Ishikawa (cell line): ENCODE data around the gene COPS7A.

Experiments
- CEBPB ChIP-seq: IDR thresholded peaks from 2 replicates; pipeline ENCODE4 v1.6.1; 2012
- CREB1 ChIP-seq: IDR thresholded peaks from 2 replicates; pipeline ENCODE4 v1.6.1; 2012; ENCODE audit warnings: low read depth
- EGR1 ChIP-seq: IDR thresholded peaks from 2 replicates; pipeline ENCODE4 v1.6.1; 2012
- EP300 ChIP-seq: IDR thresholded peaks from 2 replicates; pipeline ENCODE4 v1.6.1; 2012; ENCODE audit warnings: borderline replicate concordance
- FOXM1 ChIP-seq: IDR thresholded peaks from 2 replicates; pipeline ENCODE4 v1.6.1; 2012; ENCODE audit warnings: low read depth, borderline replicate concordance
- NFIC ChIP-seq: IDR thresholded peaks from 2 replicates; pipeline ENCODE4 v1.6.1; 2012
- RAD21 ChIP-seq: IDR thresholded peaks from 2 replicates; pipeline ENCODE4 v1.6.1; 2012; ENCODE audit warnings: low read depth
- TAF1 ChIP-seq: IDR thresholded peaks from 2 replicates; pipeline ENCODE4 v1.6.1; 2012; ENCODE audit warnings: low read depth, mild to moderate bottlenecking
- TCF12 ChIP-seq: IDR thresholded peaks from 2 replicates; pipeline ENCODE4 v1.6.1; 2012; ENCODE audit warnings: low read depth
- TEAD4 ChIP-seq: IDR thresholded peaks from 2 replicates; pipeline ENCODE4 v1.6.1; 2012
- YY1 ChIP-seq: IDR thresholded peaks from 2 replicates; pipeline ENCODE4 v1.6.1; 2012; ENCODE audit warnings: low read depth
- ZBTB7A ChIP-seq: IDR thresholded peaks from 2 replicates; pipeline ENCODE4 v1.6.1; 2012; ENCODE audit warnings: low read depth
- TF ChIP-seq, protein P1 (sequence below): IDR thresholded peaks from 2 replicates; pipeline ENCODE4 v1.6.1; 2012
- TF ChIP-seq, protein P2 (sequence below): IDR thresholded peaks from 2 replicates; pipeline ENCODE4 v1.6.1; 2012
- TF ChIP-seq, protein P3 (sequence below): IDR thresholded peaks from 2 replicates; pipeline ENCODE4 v1.6.1; 2012; ENCODE audit warnings: low read depth, mild to moderate bottlenecking

The COPS7A gene

DNA sequence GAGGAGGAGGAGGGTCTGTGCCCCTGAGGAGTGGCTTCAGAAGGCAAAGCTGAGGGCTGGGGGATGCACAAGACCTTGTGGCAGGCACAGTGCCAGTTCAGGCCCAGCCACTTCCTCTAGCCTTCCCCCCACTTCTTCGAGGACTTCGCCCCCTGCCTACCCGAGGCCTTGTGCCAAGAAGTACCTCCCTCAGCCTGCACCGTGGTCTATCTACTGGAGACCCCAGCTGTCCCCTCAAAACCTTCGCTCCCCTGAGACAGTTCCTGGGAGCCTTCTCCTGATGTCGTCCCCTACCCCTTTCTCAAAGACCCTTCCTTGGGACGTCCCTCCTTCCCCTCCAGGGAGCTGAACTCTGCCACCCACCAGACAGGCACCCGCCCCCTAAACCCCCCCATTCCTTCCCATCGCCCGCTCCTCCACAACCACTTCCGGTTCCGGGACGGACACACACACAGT lies 35.3 kb upstream of the COPS7A start:
- no peak for TF ChIP-seq RAD21
- TF ChIP-seq TAF1, result no peak
- no peak for TF ChIP-seq NFIC
- TF ChIP-seq CREB1, result 0 out of 2 replicates have a peak, but pooled peaks have one; percentile 22
- no peak for TF ChIP-seq FOXM1
- 0 out of 2 replicates have a peak, but pooled peaks have one; percentile 5 for TF ChIP-seq EP300
- no peak for TF ChIP-seq CEBPB
- TF ChIP-seq, protein P1, sequence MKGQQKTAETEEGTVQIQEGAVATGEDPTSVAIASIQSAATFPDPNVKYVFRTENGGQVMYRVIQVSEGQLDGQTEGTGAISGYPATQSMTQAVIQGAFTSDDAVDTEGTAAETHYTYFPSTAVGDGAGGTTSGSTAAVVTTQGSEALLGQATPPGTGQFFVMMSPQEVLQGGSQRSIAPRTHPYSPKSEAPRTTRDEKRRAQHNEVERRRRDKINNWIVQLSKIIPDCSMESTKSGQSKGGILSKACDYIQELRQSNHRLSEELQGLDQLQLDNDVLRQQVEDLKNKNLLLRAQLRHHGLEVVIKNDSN, result no peak
- peak; percentile 79 for TF ChIP-seq ZBTB7A
- no peak for TF ChIP-seq YY1
- no peak; the same call in 1 of the 2 replicates for TF ChIP-seq EGR1
- TF ChIP-seq TEAD4, result no peak
- TF ChIP-seq, protein P2, sequence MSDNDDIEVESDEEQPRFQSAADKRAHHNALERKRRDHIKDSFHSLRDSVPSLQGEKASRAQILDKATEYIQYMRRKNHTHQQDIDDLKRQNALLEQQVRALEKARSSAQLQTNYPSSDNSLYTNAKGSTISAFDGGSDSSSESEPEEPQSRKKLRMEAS, result no peak
- TF ChIP-seq, protein P3, sequence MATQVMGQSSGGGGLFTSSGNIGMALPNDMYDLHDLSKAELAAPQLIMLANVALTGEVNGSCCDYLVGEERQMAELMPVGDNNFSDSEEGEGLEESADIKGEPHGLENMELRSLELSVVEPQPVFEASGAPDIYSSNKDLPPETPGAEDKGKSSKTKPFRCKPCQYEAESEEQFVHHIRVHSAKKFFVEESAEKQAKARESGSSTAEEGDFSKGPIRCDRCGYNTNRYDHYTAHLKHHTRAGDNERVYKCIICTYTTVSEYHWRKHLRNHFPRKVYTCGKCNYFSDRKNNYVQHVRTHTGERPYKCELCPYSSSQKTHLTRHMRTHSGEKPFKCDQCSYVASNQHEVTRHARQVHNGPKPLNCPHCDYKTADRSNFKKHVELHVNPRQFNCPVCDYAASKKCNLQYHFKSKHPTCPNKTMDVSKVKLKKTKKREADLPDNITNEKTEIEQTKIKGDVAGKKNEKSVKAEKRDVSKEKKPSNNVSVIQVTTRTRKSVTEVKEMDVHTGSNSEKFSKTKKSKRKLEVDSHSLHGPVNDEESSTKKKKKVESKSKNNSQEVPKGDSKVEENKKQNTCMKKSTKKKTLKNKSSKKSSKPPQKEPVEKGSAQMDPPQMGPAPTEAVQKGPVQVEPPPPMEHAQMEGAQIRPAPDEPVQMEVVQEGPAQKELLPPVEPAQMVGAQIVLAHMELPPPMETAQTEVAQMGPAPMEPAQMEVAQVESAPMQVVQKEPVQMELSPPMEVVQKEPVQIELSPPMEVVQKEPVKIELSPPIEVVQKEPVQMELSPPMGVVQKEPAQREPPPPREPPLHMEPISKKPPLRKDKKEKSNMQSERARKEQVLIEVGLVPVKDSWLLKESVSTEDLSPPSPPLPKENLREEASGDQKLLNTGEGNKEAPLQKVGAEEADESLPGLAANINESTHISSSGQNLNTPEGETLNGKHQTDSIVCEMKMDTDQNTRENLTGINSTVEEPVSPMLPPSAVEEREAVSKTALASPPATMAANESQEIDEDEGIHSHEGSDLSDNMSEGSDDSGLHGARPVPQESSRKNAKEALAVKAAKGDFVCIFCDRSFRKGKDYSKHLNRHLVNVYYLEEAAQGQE, result no peak
- TF ChIP-seq TCF12, result no peak

DNA sequence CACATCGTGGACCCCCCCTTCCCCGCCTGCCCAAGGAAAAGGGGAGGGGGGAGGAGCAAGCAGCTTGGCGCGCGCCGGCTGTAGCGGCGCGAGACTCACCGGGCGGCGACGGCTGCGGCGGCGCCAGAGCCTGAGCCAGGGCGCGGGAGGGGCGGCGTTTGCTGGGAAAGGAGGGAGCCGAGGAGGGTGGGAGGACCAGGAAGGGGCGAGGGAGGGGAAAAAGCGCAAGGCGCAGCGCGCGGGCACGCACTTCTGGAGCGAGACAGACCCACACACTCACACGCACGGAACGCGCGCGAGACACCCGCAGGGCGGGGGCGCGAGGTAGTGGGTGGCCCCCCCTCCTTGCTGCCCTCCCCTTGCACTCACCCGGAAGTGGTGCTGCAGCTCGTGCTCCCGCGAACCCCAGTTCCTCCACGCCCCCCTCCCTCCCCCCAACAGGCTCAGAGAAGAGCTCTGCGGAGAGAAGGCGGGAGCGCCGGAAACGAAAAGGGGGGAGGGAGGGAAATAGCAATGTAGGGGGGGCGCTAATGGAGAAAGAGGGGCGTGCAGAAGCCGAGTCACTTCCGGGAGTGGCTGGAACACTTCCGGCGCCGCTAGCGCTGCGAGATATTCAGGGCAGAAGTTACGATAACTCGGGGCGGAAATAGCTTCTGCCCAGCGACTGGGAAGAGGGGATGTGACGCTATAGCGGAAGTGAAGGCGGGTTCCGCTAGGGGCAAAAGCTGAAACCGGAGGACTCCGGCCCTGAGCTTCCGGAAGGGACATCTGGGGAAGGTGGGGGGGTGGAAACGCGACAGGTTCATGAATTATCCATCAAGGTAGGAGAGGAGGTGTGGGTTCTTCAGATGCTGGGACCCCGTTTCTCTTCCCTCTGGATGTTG lies 34.6 kb upstream of the COPS7A start, which contains the start of gene ZNF384:
TSS of gene ZNF384 (minus strand) at position 377 of the 884 bp plus-strand sequence. CDS start 9,855 bp downstream, outside the sequence.
- TF ChIP-seq FOXM1, result peak; percentile 48; the same call in 1 of the 2 replicates
- TF ChIP-seq ZBTB7A, result no peak
- TF ChIP-seq, protein P1, result peak; percentile 34
- TF ChIP-seq RAD21, result no peak
- TF ChIP-seq EP300, result peak; percentile 43; the same call in 1 of the 2 replicates
- TF ChIP-seq, protein P3, result no peak
- peak; percentile 61; the same call in 1 of the 2 replicates for TF ChIP-seq TEAD4
- TF ChIP-seq YY1, result peak; percentile 87
- TF ChIP-seq TCF12, result peak; percentile 80
- 0 out of 2 replicates have a peak, but pooled peaks have one; percentile 18 for TF ChIP-seq NFIC
- peak; percentile 82 for TF ChIP-seq TAF1
- TF ChIP-seq, protein P2, result peak; percentile 86
- peak; percentile 58 for TF ChIP-seq EGR1
- TF ChIP-seq CREB1, result peak; percentile 99
- TF ChIP-seq CEBPB, result peak; percentile 20; the same call in 1 of the 2 replicates

DNA sequence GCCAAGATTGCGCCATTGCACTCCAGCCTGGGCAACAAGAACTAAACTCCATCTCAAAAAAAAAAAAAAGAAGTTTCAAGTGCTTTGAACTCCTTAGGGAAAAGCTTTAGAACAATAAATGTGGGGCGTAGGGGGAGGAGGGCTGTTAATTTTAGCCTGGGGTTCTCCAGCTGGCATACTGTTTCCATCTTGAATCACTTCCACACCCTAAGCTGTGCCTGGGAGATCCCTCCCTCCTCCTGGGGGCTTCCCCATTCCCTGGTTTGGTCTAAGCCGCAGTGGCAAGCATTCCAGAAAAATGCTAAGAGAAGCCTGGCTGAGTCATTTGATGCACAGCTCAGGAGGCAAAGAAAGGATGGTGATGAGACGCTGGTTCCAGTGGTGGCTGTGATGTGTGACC lies 32.4 kb upstream of the COPS7A start:
- no peak for TF ChIP-seq EGR1
- TF ChIP-seq YY1, result no peak

DNA sequence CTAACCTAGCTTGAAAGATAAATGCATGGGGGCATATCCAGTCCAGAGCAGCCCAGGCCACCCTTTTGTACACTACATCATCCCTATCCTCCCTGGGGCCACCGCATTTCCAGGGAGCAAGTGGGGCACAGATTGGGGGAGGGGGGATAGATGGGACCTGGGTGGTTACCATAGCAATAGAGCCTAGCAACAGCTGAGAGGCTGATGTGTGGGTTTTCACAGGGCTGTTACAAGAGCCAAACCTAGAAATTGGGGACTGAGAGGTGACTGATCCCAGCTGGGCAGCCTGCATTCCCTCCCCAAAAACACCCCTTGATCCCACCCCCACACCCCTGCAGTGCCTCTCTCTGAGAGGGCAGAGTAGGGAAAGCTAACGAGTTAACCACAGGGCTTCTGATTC lies 31.0 kb upstream of the COPS7A start:
- TF ChIP-seq TEAD4 (no peak), ZBTB7A (no peak), TCF12 (no peak), EGR1 (no peak), TAF1 (no peak), FOXM1 (no peak), YY1 (no peak), CREB1 (no peak), NFIC (no peak), RAD21 (no peak), CEBPB (no peak), EP300 (no peak)
- TF ChIP-seq, protein P1, result no peak
- TF ChIP-seq, protein P2, result no peak
- TF ChIP-seq, protein P3, result no peak
